ENCODE results near the gene SLC16A1. TPM values are rescaled to one million over a fixed set of nuclear protein-coding genes. Genes with fewer than 3 reads are reported as not detected.
A peak's percentile ranks its signal among the peaks of the same experiment; 100 is the strongest.
"Not testable (repeated sequence)": the region's sequence is repeated elsewhere in the genome, so short reads cannot be mapped to it uniquely, and the experiment has no call there.

Gene SLC16A1
- total and polyA plus RNA-seq, 8 donors: 14.5 to 33.0 (median 29.9) TPM

DNA sequence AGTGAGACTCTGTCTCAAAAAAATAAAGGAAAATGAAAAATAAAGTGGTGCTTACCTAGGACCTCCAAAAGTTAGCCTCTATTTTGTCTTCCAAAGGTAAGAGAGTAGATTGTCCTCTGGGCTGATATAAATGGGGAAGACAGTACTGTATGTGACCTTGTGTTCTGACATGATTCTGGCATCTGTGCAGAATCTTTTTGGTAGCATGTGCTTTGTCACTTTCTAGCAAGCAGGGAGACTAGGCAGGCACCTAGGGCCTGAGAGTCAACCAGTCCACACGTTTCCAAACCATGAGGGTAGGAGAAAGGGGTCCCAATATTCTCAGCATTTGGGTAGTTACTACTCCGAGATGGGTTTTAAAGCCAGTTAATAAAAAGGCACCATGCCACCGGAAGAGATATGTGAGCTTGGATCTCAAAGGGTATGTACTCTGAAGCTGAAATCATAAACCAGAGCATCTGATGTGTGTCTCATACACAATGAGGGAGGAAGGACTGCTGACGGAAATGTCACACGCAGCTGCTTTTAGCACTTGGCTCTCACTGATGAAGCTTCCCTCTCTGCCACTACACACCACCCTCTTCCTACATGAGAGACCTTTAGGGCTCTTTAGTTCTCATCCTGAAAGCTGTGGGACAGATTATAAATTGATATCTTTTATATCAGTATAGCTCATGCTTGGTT lies 27.0 kb upstream of the SLC16A1 start:
- no peaks in the 10 kb centered on the region for H3K36me3 ChIP-seq
- H3K4me1 ChIP-seq: peaks cover 0 to 22% of the 10 kb centered on the region in 2 donors
- TF ChIP-seq, protein P1, sequence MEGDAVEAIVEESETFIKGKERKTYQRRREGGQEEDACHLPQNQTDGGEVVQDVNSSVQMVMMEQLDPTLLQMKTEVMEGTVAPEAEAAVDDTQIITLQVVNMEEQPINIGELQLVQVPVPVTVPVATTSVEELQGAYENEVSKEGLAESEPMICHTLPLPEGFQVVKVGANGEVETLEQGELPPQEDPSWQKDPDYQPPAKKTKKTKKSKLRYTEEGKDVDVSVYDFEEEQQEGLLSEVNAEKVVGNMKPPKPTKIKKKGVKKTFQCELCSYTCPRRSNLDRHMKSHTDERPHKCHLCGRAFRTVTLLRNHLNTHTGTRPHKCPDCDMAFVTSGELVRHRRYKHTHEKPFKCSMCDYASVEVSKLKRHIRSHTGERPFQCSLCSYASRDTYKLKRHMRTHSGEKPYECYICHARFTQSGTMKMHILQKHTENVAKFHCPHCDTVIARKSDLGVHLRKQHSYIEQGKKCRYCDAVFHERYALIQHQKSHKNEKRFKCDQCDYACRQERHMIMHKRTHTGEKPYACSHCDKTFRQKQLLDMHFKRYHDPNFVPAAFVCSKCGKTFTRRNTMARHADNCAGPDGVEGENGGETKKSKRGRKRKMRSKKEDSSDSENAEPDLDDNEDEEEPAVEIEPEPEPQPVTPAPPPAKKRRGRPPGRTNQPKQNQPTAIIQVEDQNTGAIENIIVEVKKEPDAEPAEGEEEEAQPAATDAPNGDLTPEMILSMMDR (IDR thresholded peaks at IDR 0.05): no peak
- ATAC-seq (peak; percentile 32), DNase-seq (peak in 2 of 4 donors; percentile 12 to 36)
- no peak overlapping the region for H3K27ac ChIP-seq
- H3K4me3 ChIP-seq: no peak overlapping the region
- no peaks in the 10 kb centered on the region for H3K9me3 ChIP-seq
- intact Hi-C loops (cut with DNase I): no loop called here
- no peaks in the 10 kb centered on the region for H3K27me3 ChIP-seq

DNA sequence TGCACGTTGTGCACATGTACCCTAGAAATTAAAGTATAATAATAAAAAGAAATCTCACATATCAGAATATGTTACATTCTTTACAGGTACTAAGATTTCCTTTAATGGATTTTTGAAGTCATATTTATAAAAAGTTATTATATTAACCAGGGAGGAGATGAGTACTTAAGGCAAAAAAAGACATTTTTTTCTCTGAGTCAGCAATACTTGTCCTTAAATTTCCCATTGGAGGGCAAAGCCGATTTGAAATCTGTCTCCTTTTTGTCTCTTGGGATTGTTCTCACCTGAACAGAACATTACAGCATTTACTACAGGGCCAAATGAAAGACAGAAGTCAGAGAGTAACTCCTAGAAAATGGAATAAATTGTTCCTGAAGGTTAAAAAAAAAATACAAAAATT lies 26.3 kb upstream of the SLC16A1 start:
- Histone ChIP-seq H3K27ac (no peak overlapping the region), H3K36me3 (no peaks in the 10 kb centered on the region)
- no peak for ATAC-seq

DNA sequence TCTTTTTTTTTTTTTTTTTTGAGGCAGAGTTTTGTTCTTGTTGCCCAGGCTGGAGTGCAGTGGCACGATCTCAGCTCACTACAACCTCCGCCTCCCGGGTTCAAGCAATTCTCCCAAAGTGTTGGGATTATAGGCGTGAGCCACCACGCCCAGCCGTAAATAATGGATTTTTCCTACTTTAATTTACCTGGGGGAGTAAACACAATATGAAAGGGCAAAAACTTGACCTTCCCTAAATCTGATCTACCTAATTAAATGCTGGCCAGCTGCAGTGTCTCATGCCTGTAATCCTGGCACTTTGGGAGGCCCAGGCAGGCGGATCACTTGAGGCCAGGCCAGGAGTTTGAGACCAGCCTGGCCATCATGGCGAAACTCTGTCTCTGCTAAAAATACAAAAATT lies 25.8 kb upstream of the SLC16A1 start:
- ATAC-seq; H3K27me3 ChIP-seq; DNase-seq; H3K36me3 ChIP-seq; H3K4me3 ChIP-seq; intact Hi-C loops (cut with DNase I); H3K9me3 ChIP-seq; H3K27ac ChIP-seq: not testable (repeated sequence)
- peaks cover 0 to 22% of the 10 kb centered on the region in 2 donors for H3K4me1 ChIP-seq

More for the DNA sequence above, 26.3 kb upstream of the SLC16A1 start:
- H3K27me3 ChIP-seq: no peaks in the 10 kb centered on the region
- intact Hi-C loops (cut with DNase I): no loop called here
- TF ChIP-seq, protein P1 (IDR thresholded peaks at IDR 0.05): no peak
- H3K9me3 ChIP-seq: no peaks in the 10 kb centered on the region
- DNase-seq: no peak
- peaks cover 0 to 22% of the 10 kb centered on the region in 2 donors for H3K4me1 ChIP-seq
- H3K4me3 ChIP-seq: no peak overlapping the region

DNA sequence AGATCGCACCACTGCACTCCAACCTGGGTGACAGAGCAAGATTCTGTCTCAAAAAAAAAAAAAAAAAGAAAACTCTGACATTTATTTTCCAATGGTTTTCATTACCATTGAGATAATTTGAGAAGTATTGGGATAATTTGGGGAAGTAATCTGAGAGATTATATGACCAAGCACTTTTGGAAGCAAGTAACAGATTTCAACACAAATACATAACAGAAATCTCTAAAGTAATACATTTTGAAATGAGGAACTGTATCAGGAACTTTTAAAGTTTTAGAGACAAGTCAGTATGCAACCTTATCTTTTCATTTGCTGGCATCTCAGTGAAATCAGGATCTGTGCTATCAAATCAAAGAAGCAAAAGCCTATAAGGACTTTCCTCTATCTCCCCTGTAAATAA lies 25.4 kb upstream of the SLC16A1 start:
- H3K4me1 ChIP-seq: peaks cover 0 to 22% of the 10 kb centered on the region in 2 donors
- H3K27me3 ChIP-seq: no peaks in the 10 kb centered on the region
- TF ChIP-seq, protein P1 (IDR thresholded peaks at IDR 0.05): no peak
- ATAC-seq (no peak), DNase-seq (no peak)
- H3K27ac ChIP-seq: no peak overlapping the region
- no peaks in the 10 kb centered on the region for H3K9me3 ChIP-seq
- intact Hi-C loops (cut with DNase I): no loop called here
- no peak overlapping the region for H3K4me3 ChIP-seq
- no peaks in the 10 kb centered on the region for H3K36me3 ChIP-seq

DNA sequence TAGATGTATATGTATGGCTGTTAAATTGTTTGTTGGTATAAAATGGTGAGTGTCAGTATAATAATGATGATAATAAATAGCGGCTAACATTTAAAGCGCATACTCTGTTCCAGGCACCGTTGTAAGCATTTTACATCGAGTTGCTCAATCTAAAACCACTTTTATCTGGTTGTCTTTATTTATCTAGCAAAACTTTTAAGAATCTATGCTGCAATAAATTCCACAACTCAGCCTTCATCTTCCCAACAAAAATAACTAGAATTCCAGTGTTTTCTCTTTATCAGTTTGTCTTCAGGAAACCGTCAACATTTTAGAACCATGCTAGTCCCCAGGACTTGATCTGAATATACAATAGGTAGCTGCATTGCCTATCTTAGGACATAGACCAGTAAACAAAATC lies 19.3 kb upstream of the SLC16A1 start:
- no peak for DNase-seq
- ATAC-seq: no peak
- Histone ChIP-seq H3K27ac (no peak overlapping the region), H3K4me1 (no peaks in the 10 kb centered on the region), H3K4me3 (no peak overlapping the region), H3K36me3 (no peaks in the 10 kb centered on the region), H3K27me3 (no peaks in the 10 kb centered on the region), H3K9me3 (no peaks in the 10 kb centered on the region)
- TF ChIP-seq, protein P1 (IDR thresholded peaks at IDR 0.05): no peak
- intact Hi-C loops (cut with DNase I): no loop called here

DNA sequence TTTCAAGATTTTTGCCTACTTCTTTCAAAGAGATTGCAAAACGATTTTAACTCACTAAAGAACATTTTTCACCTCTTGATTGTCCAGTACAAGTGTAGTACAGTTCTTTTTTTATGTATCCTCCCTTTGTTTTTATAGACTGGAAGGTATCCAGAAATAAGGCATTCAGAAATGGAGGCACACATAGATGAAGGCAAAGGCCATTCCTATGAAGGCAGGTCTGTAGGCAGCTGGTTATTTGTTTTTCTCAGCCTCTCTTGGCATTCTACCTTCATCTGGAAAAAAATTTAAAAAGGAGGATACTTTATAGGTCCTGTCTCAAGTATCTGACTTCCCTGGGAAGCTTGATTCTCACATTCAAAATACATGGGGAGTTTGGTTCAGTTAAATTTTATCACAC lies 18.6 kb upstream of the SLC16A1 start:
- Histone ChIP-seq H3K27me3 (no peaks in the 10 kb centered on the region), H3K4me1 (no peaks in the 10 kb centered on the region), H3K27ac (no peak overlapping the region), H3K36me3 (no peaks in the 10 kb centered on the region), H3K4me3 (no peak overlapping the region), H3K9me3 (no peaks in the 10 kb centered on the region)
- intact Hi-C loops (cut with DNase I): no loop called here
- DNase-seq (no peak), ATAC-seq (no peak)
- TF ChIP-seq, protein P1 (IDR thresholded peaks at IDR 0.05): no peak
